ENCODE data around the gene EPN2.

- TF ChIP-seq CTCF (IDR thresholded peaks at IDR 0.05) = no peak
- no peak for TF ChIP-seq POLR2A (IDR thresholded peaks at IDR 0.05)
Measured at GRCh38 chr17:19269641-19270040, 32.5 kb downstream of the EPN2 start.
